CMK (cell line): Measurements from ENCODE around the gene PTPRQ.

ENCODE experiments used
- DNase-seq: peaks from one replicate; pipeline ENCODE4 v3.0.0-alpha.2; 2010; ENCODE audit warnings: low read depth

The PTPRQ gene

DNA sequence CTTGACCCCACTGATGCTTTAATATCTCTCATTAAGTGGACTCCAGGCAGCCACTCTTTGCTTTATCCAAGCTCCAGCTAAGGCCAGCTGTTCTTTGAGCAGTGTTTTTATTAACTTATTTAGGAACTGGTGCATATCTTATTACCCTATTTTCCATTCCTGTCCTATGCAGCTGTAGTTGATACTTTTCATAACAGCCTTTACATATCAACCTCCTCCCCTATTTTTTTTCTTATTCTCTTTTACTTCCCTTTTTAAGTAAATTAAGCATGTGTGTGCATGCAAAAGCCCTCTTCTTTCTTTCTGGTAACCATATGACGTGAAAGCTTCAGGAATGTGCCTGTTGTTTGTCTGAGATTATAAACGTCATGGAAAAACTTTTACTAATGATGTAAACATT, 121.2 kb downstream of the PTPRQ start:
- DNase-seq = no peak

DNA sequence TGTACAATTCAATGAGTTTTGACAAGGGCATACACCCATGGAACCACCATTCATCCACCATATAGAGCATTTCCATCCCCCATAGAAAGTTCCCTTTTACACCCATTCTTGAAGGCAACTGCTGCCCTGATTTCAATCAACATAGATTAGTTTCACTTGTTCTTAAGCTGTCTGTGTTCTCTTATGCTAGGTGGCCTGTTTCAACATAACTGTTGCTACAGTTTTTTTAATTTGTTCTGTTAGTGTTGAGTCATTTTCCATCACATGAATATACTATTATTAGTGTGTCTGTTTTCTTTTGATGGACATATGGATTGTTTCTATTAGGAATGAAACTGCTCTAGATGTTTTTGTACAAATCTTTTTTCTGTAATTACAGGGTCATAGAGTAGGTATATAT, 123.4 kb downstream of the PTPRQ start:
- no peak for DNase-seq

DNA sequence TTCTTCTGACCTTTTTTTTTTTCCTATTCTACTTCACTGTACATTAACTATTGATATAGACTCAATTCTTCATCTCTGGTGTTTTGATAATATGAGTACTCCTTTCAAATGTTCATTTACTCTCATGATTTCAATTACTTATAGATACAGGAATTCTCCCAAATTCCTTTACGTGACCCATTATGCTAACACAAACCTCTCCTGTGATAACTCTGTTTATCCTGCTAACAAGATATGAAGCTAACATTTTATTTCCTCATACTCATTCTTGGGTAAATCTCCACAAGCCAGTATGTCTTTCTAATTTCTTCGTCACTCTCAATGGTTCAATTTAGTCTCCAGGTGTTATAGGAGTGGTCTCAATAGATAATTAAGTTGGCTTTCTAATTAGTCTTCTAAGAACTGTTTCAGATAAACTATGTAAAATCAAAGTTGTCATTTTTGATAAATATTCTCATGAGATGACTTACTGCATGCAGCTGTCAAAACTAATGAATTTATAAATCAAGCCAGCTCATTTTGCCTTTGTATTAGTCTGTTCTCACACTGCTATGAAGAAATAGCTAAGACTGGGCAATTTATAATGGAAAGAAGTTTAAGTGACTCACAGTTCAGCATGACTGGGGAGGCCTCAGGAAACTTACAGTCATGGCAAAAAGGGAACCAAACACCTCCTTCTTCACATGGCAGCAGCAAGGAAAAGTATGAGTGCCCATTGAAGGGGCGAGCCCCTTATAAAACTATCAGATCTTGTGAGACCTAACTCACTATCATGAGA, 132.8 kb downstream of the PTPRQ start:
- DNase-seq = no peak

DNA sequence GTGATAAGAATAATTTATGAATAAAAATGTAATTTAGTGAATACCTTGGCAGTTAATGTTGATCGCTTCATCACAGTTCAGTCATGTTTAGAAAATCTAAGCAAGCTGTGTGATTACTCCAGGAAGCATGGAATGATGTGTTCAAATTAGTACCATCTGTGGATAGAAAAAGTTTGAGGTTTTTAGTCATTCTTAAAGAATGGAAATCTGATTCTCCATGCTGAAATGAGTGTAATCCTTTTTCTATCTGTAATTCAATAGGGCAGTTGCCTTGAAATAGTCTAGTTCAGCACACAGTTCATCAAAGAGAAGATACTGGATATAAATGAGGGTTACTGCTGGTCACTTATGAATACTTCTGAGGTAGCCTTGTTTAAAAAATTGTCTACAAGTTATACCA, 136.2 kb downstream of the PTPRQ start:
- DNase-seq = no peak

DNA sequence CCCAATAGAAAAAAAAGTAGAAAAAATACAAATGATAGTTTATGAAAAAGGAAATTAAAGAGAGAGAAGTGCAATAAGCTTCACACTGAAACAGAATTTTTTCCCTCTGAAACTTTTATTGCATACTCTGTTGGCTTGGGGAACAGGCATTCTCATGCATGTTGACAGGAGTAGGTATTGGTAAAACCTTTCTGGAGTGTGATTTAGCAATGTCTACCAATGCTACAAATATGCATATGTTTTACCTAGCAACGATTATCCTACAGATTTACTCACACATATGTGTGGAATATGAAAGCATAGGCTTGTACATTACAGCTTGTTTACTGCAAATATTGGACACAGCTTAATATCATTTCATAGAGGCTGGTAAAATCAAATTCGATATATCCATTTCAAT, 137.7 kb downstream of the PTPRQ start:
- no peak for DNase-seq

DNA sequence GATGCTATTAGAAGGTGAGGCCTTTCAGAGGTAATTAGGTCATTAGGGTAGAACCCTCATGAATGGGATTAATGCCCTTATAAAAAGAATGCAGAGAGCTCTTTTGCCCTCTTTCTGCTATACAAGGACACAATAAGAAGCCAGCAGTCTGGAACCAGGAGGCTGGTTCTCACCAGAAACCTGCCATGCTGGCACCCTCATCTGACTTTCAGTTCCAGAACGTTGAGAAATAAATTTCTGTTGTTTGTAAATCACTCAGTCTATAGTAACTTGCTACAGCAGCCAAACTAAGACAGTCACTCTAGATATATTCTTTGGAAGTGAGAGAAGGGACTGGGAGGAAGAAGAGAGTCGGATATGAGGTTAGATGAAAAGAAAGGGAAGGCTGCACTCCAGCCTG, 138.4 kb downstream of the PTPRQ start:
- DNase-seq = no peak

DNA sequence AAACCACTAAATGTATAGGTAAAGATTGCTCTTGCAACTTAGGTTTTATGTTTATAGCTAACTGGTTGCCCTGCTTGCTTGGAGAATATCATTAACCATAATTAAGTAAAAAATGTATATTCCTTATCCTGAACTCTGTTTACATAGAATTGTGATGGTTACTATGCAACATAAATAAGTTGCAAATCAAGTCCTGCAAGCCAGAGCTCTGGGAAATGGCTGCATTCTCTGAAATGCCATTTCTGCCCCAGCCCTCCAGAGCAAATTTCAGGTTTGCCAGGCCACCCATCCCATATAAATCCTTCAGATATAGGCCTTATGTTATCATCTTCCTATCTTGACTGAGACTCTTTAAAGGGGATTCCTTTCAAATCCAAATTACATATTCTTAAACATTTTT, 145.0 kb downstream of the PTPRQ start:
- no peak for DNase-seq

DNA sequence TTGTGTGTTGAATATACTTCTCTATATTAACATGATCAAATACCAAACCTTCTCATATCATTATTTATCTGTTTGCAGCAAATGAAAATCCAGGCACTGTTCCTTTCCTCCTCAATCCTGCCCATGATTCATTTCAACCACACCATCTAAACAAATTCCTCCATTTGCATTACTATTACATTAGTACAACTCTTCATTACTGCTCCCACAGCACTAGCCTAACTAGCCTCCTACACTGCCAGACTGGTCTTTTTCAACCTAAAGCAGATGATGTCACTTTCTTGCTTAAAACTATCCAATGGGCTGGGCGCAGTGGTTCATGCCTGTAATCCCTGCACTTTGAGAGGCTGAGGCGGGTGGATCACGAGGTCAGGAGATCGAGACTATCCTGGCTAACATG, 146.1 kb downstream of the PTPRQ start:
- no peak for DNase-seq

DNA sequence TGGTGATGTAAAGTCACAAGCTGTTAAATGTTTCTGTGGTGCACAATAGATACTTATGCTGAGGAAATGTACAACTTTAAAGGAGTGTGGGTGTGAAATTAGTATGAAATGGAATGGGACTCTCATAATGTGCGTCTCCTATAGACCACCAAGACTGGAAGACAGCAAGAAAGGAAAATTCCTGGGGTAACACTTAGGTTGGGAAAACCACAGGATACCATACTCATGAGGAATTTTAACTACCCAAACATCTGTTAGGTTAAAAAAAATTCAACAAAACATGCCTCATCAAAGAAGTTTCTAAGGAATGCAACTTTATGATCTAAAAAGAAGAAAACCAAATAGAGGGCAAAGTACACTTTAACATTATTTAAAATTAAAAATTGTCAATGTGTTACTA, 149.7 kb downstream of the PTPRQ start:
- DNase-seq = no peak

DNA sequence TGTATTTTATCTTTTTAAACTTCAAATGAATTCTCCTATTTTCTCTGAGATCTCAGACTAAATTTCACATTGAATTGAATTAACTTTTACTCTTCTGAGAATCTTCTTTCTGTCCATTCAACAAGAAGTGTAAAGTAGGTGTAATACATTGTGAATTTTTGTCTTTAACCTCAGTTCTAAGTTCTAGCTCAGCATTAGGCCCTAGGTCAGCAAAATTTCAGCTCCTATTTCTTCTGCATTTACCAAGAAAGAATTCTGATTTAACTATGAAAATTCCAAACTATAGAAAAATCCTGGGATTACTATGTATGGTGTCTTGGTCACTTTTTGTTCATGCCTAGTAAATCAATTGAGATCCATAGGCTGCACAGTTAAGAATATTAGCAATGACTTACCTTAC, 152.5 kb downstream of the PTPRQ start:
- no peak for DNase-seq

DNA sequence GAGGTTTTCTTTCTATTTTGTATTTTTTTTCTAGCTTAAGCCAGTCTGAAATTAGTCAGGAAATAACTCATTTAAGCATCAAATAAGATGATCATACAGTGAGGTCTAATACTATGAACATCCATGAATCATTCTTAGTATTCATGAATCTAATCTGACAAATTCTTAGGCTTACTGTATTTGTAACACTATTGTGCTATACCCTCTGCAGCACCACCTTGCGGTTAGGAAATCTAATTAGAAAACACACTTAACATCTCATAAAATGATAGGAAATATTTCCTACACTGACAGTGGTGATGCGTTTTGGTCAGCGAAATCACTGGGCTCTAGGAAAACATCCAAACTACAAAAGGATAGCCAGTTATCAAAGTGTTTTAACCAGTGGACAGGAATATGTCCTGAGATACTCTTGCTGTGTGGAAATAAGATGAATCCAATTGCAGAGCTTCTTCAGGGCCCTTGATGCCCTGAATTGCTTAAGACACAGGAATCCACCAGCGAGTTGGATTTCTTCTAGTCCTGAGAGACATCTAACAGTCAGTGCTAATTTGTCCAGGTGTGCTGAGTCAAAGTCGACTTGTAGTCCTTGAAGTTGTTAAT, 154.1 kb downstream of the PTPRQ start:
- DNase-seq = no peak

DNA sequence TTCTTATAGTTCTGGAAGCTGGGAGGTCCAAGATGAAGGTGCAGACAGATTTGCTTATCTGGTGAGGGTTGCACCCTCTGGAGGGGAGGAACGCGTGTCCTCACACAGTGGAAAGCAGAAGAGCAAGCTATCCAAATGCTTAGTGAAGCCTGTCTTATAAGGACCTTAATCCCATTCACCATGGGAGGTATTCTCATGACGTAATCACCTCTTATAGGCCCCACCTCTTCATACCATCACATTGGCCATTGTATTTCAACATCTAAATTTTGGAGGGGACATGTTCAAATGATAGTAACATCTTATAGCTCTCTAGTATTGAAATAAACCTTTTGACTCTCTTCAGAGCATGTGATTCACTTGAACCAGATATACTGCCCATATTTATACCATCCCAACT, 158.4 kb downstream of the PTPRQ start:
- no peak for DNase-seq

DNA sequence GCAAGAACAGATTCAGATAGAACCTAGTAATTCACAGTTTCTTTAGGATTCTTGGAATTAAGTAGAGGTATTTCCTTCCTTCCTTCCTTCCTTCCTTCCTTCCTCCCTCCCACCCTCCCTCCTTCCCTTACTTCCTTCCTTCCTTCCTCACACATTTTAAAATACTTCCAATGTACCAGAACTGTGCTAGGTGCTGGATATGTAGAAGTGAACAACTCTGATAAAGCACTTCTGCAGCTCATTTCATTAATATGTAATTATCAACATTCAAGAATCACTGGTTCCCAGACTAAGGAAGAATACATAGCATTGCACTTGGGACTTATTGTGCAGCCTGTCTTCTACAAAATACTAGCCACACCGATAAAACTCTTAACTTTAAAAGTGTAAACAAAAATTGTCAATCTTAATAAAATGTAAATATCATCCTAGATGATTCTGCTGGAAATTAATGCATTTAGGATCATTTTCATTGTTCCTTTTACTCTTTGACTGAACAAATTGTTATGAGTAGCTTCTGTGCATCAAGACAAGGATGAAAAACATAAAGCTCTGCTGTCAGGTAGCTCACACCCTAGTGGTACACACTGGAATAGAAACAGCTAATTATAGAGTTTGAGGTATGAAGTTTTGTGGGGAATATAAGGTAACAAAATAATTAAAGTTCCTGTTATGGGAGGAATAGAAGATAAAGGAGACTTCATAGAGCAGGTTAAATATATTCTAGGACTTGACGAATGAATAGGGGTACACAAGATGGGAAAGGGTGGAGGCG, 163.5 kb downstream of the PTPRQ start:
- no peak for DNase-seq

DNA sequence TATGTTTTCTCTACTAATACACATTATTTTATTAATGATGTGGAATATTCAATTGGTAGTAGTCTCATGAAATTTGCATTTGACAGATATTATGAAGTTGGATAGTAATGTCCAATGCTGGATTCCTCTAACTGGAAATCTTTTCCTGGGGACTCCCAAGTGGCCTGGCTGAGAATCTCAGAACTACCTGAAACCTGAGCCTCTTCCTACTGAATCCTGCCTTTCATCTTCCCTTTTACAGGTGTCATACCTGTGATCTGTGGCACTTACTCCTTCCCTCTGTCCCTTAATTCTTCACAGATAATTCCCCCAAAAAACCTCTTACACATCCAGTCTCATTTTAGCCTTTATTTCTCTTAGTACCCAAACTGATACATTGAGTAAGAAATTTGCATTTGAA, 173.7 kb downstream of the PTPRQ start:
- DNase-seq = no peak

DNA sequence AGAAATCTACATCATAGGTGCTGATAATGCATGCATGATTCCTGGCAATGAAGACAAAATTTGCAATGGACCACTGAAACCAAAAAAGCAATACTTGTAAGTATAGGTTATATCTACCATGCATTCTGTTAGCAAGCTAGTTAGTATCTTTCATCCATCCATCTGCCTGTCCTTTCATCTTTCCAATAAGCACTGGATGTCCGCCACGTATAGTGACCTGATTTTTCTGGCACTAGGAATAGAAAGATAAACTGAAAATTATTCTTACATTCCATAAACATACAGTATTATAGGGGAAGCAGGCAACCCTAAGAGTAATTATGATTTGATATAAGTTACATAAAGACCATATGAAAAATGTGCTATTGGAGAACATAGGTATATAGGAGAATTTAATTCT, 176.2 kb downstream of the PTPRQ start:
- no peak for DNase-seq

DNA sequence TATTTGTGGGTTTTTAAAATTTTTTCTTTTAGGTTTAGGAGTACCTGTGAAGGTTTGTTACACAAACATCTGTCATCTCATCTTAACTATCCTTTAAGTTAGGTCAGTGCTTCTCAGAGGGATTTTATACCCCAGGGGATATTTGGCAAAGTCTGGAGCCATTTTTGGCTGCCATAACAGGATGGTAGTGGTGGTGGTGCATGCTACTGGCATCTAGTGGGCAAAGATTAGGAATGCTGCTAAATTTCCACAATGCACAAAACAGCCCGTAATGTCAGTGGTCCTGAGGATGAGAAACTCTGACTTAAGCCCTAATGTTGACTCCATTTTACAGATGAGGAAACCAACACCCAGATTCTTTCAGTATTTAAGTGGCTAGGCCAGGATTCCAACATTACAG, 178.2 kb downstream of the PTPRQ start:
- DNase-seq = no peak

DNA sequence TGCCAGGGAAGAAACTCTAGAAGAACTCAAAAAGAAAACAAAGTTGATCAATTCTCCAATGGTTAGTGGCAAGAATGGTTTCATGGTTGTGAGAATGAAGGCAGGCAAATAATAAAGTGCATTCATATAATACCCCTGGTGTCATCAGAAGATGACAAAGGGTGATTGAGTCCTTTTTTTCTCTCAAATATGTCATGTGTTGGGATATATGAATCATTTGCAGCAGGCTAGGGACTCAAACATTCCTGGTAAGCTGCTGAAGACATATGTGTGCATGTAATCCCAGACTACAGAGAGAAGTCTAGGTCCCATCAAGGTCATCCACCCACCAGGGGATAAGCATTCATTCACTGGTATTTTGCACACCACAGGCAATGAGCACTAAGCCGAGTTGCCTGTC, 181.0 kb downstream of the PTPRQ start:
- no peak for DNase-seq

DNA sequence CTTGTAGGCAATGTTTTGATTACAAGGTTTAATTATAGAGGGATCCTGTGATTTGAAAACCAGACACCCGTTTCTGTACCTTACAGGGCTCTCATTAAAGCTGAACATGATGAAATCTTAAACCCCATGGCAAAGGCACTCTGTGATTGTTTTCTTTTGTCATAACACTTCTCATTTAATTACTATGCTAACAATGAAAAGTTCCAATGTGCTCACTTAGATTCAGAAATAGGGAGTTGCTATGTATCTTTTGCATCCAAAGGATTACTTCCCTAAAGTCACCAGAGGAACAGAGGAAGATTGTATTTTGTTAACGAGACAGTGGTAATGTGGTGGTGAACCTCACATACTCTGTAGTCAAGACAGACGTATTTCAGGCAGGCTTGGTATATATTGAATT, 181.9 kb downstream of the PTPRQ start:
- DNase-seq = no peak

DNA sequence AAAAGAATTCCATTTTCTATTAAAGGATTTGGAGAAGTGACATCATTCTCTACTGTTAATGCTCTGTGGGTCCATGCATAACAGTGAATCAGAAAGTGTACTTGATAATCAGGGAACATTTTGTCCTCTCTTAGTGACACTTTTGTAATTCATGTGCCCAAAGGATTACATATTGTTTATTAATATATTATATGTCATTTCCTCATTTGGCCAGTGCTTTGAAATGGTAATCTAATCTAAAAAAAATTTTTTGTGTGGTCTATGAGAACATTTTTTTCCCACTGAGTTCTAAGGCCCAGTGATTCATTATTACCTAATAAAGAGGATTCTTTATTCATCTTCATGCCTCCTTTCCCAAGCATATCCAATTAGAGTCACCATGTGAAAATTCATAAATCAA, 183.7 kb downstream of the PTPRQ start:
- no peak for DNase-seq

DNA sequence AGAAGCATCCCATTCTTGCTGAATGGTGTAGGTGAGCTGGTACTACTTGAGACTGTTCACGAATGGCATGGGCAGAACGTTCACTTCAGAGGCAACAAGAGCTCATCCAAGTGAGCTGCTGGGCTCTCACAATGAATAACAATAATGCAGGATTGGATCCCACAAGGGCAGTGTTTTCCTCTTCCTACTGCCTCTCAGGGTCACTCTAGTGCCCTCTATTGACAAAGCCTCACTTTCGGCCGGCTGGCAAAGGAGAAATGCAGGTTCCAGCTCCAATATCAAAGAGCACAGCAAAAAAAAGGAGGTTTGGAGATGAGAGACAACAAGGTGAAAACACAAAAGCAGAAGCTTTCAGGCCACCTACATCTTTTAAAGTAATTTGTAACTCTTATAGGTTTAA, 188.8 kb downstream of the PTPRQ start:
- DNase-seq = no peak

DNA sequence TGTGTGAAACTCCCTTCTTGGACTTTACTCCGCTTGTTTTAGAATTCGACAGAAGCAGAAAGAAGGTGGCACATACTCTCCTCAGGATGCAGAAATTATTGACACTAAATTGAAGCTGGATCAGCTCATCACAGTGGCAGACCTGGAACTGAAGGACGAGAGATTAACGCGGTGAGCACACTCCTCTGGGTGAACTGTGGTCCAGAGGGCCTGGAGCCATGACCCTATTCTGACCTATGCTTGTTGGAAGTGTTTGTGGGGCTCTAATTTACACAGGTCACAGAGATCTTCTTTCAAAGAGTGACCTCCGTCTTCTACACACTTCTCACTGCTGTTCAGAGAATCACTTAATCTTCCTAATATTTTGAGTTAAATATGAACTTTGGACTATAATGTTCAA, 190.9 kb downstream of the PTPRQ start:
- DNase-seq = no peak

DNA sequence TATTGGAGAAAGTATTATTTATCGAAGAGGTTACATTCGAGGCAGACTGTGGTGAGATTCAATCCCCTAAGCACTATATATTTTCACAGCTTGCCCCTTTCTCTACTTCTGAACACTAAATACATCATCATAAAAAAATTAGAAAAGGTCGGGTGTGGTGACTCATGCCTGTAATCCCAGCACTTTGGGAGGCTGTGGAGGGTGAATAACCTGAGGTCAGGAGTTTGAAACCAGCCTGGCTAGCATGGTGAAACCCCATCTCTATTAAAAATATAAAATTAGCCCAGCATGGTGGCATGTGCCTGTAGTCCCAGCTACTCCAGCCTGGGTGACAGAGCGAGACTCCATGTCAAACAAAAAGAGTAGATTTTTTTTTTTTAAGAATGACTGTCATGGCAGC, 192.8 kb downstream of the PTPRQ start:
- DNase-seq = no peak

DNA sequence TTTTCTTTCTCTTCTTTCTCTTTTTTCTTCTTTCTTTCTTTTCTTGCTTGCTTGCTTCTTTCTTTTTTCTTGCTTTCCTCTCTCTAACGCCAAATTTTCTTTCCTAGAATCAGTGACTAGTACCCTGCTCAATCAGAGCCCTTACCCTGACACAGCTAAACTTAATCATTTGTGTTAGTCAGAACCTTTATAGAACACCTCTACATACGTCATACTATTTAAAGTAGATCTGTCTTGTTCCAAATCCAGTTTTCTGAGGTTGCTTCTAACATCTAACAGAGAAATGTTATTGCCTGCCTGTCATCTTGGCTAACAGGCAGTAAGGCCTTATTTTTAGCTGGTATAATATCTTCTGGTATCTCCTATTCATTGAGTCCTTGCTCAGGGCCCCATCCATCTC, 197.9 kb downstream of the PTPRQ start:
- DNase-seq = no peak
